EL (cell line): ENCODE measurements around the gene NDUFS6.
A peak's percentile ranks its signal among the peaks of the same experiment; 100 is the strongest.
"Not testable (repeated sequence)": the region's sequence is repeated elsewhere in the genome, so short reads cannot be mapped to it uniquely, and the experiment has no call there.

ENCODE experiments used
- DNase-seq: peaks from one replicate; pipeline ENCODE4 v3.0.0-alpha.2; 2016

Gene NDUFS6

GRCh38 chr5:1784197-1785050 lies 16.8 kb upstream of the NDUFS6 start:
- no peak for DNase-seq

DNA sequence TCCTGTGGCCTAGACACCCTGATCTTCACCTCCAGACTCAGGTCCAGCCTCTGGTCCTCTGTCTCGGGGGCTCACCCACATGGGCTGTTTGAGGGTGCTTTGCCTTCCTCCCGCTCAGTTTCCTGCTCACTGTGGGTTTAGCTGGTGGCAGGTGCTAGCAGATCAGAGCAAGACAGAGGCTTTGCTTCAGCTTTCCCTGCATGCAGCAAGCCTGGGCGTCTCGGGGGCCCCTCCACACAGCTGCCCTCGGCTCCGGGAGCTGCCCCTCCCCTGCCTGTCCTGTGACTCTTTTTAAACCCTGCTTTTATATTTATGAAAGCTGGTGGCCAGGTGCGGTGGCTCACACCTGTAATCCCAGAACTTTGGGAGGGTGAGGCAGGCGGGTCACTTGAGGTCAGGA lies 16.1 kb upstream of the NDUFS6 start:
- no peak for DNase-seq

DNA sequence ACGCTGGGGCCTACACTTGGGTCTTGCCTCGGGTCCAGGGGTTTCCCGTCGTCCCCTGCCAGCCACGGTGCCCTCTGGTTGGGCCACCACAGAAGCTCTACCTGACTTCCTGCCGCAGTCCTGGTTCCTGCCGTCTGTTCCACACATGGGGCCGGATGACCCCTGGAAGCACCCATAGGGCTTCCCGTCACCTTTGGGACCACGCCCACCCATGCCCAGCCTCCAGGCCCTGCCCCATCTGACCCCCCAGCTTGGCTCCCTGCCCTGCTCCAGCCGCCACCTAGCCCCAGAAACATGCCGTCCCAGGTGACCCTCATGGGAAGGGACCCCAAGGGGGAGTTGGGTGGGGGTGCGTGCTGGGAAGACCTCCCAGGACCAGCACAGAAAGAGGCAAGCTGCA lies 15.2 kb upstream of the NDUFS6 start:
- no peak for DNase-seq

GRCh38 chr5:1786621-1787471 lies 14.4 kb upstream of the NDUFS6 start:
- DNase-seq: no peak

GRCh38 chr5:1787472-1788047 lies 13.6 kb upstream of the NDUFS6 start:
- DNase-seq: no peak

GRCh38 chr5:1788200-1788599 lies 13.0 kb upstream of the NDUFS6 start:
- no peak for DNase-seq

- DNase-seq: no peak
These were observed 12.4 kb upstream of the NDUFS6 start for GRCh38 chr5:1788828-1789227.

GRCh38 chr5:1789438-1789833 lies 11.8 kb upstream of the NDUFS6 start:
- DNase-seq: peak; percentile 87

DNA sequence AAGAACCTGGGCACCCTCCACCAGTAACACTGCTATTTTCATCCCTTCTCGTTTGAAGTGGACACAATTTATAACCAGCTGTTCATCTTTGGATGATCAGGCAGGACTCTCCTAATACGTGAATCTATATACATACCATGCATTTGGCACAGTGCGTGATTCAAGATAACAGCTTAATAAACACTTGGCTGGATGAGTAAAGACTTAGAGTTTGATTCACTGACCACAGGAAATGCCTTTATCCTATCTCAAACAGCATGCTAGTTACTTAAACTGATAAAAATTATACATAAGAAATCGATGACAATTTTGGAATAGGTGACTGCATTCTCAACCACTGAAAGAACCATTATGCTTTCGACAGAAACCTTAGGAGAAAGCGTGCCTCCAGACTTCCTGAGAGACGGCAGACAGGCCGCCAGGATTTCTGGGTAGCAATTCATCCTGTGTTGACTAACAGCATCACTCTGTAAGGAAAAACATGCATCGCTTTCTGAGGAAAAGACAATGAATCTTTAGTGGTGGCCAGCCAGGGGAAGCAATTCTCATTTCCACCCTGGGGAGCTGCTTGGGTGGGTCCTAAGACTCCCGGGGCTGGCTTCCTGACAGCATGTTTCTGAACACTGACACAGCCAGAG lies 11.3 kb upstream of the NDUFS6 start:
- peak; percentile 84 for DNase-seq

DNA sequence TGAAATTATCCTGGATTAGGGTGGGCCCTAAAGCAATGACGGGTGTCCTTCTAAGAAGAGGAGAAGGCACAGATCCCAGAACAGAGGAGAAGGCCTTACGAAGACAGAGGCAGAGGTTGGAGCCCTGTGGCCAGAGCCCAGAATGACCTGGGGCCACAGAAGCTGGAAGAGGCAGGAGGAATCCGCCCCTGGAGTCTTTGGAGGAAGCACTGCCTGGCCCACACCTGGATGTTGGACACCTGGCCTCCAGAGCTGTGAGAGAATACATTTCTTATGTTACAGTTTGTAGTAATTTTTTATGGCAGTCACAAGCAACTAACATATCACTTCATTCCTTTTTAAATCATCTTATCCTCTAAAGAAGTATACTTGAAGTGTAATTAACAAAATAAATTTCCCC lies 10.0 kb upstream of the NDUFS6 start:
- no peak for DNase-seq

DNA sequence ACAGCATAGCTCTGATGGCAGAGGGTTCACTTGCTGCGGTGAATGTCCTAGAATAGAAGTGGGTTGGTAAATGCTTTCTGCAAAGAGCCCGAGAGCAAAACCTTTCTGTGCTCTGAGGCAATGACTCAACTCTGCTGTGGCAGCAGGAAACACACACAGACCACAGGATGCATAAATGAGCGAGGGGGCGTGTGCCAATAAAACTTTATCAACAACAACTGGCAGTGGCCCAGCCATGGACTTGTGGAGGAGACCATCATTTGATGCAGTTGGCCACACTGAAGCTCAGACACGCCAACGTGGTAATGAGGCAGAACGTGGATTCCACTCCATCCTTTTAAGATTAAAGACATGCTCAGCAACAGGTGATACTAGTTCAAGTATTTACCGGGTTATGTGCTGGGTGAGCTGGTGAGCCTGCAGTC lies 8.4 kb upstream of the NDUFS6 start:
- DNase-seq: peak; percentile 90

GRCh38 chr5:1793301-1793740 lies 7.9 kb upstream of the NDUFS6 start:
- peak; percentile 19 for DNase-seq

DNA sequence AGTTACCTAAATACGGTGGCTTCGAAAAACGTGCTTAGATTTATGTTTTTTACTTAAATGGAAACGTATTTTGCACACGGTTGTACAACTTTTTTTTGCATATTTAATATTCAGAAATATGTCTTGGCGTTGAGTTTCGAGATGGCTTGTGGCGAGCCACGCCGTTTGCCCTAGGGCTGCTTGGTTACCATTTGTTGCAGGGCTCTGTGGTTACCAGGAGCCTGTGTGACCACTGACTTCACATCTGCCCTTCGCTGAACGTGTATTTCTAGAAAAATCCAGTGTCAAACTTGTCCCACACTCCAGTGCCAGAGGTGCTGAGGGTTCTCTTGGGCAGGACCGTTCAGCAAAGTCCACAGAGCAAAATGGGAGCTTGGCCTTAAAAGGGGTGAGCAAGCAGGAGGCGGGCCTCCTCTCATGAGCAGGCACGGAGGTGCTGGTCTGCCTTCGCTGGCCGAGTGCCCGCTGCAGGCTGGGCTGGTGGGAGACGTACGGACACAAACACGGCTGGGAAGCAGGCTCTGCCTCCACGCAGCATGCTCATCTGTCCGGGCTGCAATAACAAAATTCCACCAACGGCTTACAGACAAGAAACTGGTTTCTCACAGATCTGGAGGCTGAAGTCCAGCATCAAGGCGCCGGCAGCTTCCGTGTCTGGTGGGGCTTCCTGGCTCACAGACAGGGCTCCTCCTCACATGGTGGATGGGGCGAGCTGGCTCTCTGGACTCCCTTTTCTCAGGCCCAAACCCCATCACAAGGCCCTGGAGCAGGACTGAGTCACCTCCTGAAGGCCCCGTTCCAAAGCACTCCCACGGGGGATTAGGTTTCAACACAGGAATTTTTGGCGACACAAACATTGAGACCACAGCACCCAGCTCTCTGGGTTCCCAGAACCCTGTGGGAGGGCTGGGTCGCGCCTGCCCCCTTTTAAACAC lies 7.0 kb upstream of the NDUFS6 start:
- DNase-seq: peak; percentile 94

GRCh38 chr5:1794901-1795290 lies 6.3 kb upstream of the NDUFS6 start:
- no peak for DNase-seq

- DNase-seq: no peak
These were observed 5.7 kb upstream of the NDUFS6 start for GRCh38 chr5:1795506-1795905.

GRCh38 chr5:1795931-1796330 lies 5.3 kb upstream of the NDUFS6 start:
- no peak for DNase-seq

- no peak for DNase-seq
These were observed 4.7 kb upstream of the NDUFS6 start for GRCh38 chr5:1796371-1797102.

GRCh38 chr5:1797103-1797800 lies 4.0 kb upstream of the NDUFS6 start:
- DNase-seq: no peak

DNA sequence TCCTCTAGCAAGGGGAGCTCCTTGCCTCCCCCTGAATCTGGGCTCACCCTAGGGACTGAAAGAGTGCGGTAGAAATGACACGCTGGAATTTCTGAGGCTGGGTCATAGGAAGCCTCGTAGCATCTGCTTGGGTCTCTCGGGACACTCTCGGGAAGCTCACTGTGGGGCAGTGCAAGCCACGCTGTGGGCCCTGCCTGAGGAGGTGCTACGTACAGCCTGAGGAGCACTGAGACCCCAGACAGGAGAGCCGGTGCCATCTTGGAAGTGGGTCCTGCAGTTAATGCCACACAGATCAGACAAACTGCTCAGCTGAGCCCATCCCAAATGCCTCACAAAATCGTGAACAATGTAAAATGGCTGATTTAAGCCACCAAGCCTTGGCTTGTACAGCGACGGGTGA lies 3.4 kb upstream of the NDUFS6 start:
- DNase-seq: no peak

- DNase-seq: not testable (repeated sequence)
These were observed 2.6 kb upstream of the NDUFS6 start for GRCh38 chr5:1798589-1798988.
